Activated CD4-positive, CD25-positive, alpha-beta regulatory T cell treated with anti-CD3 and anti-CD28 coated beads, Interleukin-2, amount 50 U/mL, for 24 hours (primary cell): ENCODE data around the gene FAM114A1.

ENCODE experiments used
- ATAC-seq, 2 donors: fragments of 150-1000 bp; cut with Tn5 transposase; one replicate each; pipeline ENCODE4 v1.10.0; 2021; ENCODE audit warnings: mild to moderate bottlenecking in 1 of 2, moderate library complexity in 1 of 2

FAM114A1 gene

DNA sequence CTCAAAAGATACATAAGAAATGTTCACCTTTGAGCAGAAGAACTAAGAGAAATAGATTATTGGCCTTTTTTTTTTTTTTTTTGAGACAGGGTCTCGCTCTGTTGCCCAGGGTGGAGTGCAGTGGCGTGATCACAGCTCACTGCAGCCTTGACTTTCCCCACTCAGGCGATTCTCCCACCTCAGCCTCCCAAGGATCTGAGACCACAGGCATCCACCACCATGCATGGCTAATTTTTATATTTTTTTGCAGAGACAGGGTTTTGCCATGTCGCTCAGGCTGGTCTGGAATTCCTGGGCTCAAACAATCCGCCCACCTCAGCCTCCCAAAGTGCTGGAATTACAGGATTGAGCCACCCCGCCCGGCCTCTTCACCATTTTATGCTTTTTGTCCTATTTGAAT lies 8.1 kb upstream of the FAM114A1 start:
- no peak for ATAC-seq

DNA sequence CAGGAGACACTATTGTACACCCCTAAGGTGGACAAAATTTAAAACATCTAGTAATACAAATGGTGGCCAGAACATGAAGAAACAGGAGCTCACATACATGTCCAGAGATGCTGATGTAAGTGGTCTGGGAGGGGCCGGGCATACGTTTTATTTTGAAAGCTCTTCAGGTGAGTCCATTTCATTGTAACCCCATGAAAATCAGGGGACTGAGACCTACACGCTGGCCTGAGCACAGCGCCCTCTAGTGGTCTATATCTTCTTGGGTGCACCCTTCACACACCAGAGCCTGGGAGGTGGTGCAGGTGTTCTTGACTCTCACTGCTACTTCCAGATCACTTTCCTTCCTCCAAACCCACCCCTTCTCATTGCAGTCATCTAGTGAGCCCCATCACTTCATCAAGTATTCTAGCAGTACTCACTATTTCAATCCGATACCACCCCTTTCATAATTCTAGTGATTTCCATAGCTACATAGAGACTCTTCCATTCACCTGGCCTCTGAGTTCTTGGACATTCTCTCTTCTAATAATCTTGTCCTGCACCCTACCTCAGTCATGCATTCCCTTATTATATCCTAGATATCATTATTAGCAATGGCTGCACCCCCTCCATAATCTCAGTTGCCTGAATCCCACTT lies 6.7 kb upstream of the FAM114A1 start:
- ATAC-seq: peak; percentile 28 to 38

DNA sequence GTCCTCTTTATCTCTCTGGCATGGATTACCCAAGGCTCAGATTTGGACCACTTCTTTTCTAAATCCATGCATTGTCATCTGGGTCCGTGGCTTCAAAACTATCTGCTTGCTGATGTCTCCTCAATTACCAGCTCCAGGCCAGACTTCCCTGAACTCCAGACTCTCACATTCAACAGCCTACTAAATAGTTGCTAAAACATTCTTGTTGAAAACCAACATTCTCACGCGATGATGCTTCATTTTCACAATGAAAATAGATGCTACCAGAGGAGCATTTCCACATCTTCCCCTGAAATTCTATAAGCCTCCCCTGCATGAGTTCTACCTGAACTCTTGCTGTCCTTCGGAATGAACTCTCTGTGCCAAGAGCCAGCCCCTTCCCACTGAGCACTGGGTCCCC lies 5.8 kb upstream of the FAM114A1 start:
- no peak for ATAC-seq

DNA sequence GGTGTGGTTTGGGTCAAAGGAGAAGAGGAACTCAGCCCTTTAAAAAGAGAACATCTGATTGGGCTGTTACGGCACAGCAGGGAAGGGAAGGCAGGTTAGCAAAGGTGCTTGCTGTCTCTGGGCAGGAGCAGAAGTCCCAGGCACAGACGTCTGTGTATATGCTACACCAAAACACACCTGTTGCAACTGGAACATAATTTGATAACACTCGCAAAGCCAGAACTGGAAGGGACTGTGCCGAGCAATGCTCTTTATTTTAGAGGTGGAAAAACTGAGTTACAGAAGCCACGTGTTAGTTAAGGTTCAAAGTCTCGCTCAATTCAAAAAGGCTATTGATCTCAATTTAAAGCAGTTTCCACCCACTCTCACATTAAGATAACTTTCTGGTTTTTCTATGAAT lies 2.2 kb upstream of the FAM114A1 start:
- ATAC-seq: peak in 1 of 2 donors; percentile 28

DNA sequence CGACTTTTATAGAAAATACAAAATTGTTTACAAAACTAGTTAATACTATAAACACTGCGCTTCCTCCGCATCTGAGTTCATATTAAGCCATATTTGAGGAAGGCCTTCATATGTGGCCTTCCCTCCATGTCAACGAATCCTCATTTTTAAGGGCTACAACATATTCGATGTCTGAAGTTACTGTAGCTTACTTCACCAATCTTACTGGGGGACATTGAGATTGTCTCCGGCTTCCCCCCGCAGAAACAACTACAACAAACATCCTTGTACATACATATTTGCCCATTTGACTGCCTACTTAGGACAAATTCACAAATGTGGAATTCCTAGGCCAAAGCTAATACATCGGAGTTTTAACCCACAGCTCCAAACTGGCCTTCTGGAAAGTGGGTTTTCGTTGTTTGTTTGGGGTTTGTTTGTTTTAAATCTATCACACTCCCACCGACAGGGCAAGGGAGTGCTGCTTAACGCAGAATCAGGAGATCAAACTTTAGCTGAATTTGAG lies 581 bp upstream of the FAM114A1 start:
- no peak for ATAC-seq

DNA sequence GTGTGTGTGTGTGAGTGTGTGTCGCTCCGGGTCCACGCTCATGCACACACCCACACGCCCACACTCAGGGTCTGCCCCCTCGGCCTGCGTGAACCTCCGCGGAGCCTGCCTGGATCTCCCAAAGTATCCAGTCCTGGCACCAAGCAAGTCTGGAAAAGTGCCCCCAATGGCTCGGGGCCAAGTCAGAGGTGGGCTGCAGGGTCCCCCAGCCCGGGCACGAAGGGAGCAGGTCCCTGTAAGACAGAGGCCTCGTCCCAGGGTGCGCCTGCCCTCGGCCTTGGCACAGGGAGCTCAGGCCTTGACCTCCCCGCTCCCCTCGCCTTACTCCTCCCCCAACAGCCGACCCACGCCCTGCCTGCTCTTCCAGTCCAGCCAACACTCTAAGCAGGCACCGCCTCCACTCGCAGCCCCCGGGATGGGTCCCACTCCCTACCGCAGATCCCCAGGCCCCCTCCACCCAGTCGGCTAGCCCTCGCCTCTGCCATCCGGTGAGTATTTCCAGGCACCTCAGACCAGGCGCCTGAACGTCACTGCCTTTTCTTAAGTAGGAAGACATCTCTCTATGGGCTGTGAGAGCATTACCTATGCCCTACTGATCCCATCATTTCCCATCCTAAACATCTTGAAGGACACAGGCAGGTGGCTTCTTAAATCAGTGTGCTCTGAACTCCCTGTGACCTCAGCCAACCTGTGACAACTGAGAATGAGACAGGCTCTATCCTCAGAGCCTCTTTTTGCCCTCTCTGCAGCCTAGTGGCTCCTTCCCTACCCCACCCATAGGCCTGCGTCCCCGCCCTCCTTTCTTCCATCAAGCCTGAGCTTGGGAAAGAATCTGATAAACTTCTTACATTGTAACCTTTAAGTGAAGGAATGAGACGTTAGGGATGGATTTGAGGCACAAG lies 704 bp downstream of the FAM114A1 start:
- no peak for ATAC-seq

DNA sequence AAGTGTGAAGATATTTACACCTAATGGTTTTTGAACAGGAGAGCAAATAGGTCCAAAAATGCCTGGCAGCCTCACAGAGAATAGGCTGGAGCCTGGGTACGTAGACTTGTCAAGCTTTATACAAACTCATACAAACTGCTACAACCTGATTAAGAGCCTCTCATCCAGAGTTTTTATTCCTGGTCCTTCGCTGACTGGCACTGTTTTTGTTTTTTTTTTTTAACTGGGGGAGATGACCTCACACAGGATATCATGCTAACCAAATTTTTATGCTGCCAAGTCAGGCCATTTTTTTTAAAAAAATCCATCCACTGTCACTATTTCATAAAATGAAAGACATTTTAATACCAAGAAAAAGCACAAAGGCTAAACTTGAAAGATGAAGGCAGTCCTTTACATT lies 1.9 kb downstream of the FAM114A1 start:
- ATAC-seq: no peak

DNA sequence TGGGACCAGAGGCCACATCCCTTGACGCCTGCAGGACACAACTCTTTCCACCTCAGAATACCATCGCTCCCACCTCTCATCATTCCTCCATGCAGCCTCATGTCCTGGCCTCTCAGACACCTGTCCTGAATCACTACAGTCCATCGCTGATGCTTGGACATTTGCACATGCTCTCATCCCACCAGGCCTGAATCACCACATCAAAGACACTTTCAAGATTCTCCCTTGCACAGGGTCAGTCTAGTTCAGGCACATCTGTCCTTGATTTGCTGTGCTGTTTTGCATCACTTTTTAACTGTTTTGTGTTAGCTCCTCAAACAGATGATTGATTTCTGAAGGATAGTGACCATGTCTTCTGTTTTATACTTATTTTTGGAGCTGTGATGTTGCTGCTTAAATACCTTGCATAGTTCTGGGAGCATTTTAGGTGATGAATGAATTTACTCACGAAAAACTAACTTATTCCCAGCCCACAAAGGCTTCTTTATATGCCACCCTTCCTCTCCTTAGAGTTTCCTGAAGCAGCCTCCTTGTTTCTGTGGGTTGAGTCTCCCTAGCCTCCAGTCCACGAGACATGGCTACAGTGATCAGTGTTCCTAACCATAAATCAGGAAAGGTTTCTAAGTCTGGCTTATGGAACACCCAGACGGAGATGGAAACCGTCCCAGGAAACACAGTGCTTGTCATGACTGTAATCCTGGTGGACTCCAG lies 2.6 kb downstream of the FAM114A1 start:
- no peak for ATAC-seq

DNA sequence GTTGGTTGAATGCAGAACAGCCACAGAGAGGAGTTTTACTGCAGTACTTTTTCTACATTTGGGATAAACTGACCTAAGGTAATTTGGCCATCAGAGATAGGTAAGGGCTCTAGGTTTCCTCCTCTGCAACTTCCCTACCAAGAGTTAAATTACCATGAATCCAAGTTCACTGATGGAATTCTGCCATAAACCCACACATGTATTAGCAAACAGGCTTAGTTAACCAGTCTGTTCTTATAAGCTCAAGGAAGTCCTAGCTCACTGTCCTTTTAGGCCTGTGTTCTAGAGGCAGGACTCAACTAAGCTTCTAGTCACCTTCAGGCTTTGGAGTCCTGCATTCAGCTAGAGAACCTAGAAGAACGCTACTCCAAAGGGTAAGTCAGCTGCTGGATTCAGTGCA lies 4.0 kb downstream of the FAM114A1 start:
- ATAC-seq: no peak

DNA sequence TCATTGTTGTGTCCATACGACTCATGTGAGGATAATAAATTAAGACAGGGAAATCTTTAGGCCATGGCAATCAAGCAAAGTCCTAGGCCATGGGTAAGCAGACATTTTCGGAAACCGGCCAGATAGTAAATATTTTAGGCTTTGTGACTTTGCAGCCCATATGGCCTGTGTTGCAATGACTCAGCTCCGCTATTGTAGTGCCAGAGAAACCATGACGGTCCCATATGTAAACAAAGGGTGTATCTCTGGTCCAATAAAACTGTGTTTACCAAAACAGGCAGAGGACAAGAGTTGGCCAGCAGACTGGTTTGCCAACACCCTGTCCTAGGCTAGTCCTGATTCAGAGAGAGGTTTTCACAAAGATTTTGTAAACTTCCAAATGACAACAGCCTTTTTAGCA lies 5.0 kb downstream of the FAM114A1 start:
- no peak for ATAC-seq

DNA sequence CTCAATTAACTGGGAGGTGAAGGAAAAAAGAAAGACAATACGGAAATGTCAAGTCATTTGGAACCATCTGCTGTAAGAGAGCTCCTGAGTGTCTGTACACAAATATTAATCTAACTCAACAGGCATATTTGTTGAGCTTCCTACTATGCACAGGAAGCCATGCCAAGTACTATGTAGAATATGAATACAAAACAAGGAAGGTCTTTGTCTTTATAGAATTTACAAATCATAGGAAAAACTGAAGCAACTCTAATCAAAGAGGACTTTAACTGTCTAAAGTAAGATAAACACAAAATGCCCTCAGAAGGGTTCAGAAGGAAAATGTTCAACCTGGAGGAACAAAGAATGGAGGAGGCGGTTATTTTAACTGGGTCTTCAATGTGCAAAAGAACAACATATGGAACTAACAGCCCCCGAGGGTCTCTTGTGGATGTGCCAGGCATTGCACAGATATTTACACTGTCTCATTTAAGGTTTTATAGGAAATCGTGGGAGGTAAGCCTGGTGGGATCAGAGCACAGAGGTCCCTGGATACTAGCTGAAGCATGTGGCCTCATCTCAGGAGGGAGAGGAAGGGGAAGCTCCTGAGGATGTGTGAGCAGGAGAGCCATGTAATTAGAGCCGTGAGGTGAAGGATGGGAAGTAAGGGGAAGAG lies 5.8 kb downstream of the FAM114A1 start:
- ATAC-seq: no peak

DNA sequence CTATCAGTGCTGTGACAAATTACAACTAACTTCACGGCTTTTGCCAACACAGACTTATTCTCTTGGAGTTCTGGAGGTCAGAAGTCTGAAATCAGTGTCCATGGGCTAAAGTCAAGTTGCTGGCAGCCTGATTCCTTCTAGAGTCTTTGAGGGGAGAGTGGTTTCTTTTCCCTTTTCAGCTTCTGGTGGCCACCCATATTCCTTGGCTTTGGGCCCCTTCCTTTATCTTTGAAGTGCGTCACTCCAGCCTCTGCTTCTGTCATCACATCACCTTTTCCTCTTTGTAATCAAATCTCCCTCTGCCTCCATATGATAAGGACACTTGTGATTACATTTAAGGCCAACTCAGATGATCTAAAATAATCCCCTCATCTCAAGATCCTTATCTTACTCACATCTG lies 9.0 kb downstream of the FAM114A1 start:
- no peak for ATAC-seq

DNA sequence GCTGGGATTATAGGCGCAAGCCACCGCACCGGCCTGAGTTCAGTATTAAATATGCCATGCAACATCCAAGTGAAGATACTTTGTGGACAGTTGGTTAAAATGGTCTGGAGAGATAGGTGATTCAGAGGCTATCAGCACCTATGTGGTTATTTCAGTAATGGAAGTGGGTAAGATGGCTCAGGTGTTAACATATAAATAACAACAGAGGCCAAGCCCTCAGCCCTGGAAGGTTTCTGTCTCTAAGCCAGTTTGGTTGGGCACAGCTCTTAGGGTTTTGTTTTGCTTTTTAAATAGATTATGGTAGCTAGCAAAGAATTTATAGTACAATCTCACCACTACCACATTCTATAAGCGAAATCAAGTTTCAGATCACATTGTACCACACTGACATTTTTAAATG lies 16.6 kb downstream of the FAM114A1 start:
- no peak for ATAC-seq

DNA sequence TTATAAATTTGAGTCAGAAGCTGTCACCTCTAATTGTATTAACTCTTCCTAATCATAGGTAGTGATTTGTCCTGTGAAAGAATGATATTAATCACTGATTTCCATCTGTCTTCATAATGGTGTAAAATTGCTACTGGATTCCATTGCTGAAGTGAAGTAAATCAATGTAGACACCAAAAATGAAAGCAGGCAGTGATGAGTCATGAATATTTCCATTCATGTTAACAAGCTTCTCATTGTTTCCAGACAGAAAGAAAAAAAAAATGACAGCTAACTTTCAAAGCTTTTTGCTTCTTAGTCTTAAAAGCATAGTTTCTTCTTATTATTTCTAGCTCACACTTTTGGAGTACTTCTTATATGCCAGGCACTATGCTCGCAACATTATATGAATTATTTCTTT lies 21.5 kb downstream of the FAM114A1 start:
- peak; percentile 87 to 92 for ATAC-seq

DNA sequence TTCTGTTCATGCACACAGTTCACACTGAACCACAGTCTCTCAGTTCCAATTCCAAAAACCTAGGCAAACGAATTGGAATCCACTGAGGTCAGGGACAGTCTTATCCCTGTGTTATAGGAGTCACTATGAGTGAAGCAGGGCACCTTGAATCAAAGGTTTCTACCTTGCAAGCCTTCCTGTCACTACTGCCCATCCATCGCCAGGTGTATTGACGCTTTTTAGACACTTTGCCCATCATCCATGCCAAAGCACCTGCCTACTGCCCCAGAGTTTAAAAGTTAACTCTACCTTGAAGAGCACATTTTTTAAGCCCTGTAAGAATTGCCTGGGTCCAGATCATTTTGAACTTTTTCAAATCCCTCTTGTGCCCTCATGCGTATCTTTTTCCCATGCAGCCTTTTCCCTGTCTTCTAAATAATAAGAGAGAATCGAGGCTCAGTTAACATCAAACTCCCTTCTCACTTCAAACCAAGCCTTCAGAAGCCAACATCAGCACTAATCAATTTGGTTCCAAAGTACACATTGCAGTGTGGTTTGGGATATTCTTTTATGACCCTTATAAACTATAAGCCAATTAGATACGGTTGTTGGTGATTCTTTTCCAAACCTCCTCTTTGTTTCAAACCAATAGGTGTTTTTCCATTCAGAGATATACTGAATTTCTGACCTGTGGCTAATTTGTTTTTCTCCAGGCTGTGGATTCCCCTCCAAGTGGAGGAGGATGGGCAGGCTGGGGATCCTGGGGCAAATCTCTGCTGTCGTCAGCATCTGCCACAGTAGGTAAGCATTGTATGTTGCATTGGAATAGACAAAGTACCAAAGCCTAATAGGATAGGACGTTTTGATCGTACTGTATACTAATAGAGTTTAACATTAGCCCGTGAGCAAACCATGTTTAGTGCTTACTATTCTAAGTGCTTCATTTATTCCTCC lies 23.7 kb downstream of the FAM114A1 start:
- no peak for ATAC-seq

DNA sequence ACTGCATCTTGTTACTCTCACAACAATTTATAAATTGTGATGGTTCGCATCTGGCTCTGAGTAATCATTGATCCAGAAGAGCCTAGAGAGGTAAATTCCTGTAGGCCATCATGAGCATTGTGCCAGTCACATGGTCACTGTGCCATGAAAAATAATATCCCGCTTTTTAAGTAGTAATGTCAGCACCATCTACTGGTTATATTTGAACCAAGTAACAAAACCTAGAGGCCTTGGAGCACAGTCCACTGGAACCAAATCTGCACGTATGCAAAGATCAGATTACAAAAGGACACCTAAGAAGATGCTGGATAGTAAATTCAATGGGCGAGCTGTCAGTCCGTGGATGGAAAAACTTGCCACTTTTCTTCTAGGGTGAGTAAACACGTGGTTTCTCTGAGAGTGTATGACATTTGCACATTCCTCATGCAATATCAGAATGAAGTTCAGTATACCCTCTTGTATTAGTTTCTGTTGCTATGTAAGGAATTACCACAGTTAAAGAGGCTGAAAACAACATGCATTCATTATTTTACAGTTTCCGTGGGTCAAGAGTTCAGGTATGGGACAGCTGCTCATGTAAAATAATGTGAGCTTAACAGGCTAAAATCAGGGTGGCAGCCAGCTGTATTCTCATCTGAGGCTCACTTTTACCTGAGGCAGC lies 26.8 kb downstream of the FAM114A1 start:
- ATAC-seq: no peak

DNA sequence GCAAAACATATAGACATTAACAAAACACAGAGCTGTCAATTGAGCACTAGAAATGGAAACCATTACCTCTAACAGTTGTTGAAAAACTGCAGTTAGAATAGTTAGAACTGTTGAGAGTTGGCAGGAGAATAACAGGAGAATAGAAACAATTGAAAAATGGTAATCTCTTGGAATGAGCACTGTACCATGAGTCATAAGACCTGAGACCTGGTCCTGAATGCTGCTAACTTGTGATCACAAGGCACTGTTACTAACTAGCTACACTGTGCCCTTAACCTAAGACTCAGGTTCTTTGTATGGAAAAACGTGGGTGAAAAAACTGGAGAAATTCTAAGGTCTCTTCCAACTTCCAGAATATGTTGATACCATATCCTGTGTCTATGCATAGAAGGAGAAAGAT lies 29.3 kb downstream of the FAM114A1 start:
- peak; percentile 9 to 30 for ATAC-seq

DNA sequence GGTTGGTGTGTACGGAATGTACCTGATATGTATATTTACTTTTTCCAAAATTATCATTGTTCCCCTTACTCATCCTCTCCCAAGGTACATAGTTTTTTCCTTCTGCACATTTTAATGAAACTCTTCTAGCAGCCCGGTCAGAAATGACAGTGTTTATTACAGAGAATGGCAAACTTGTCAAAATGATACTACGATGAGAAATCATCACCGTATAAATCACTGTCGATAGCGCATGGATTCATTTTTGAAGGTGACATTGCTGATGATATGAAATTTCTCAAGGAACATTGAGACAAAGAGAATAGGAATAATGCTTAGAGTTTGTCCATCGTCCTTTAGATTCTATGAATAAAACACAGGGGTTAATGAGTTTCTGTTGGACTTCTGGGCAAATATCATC lies 30.6 kb downstream of the FAM114A1 start:
- no peak for ATAC-seq

DNA sequence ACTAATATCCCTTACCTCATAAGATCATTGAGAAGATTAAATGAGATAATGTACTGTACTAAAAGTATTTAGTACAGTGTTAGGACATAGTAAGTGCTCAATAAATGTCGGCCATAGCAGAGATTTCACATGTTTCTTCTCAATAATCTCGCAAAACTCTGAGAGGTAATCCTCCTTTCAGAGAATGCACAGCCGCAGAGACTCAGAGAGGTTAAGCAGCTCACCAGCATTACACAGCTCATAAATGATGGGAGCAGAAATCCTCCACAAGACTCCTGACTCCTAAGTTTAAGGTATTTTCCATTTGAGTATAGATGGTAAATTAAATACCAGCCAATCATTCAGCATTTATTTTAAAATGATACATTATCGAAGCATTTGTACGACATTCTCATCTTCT lies 34.6 kb downstream of the FAM114A1 start:
- ATAC-seq: no peak

DNA sequence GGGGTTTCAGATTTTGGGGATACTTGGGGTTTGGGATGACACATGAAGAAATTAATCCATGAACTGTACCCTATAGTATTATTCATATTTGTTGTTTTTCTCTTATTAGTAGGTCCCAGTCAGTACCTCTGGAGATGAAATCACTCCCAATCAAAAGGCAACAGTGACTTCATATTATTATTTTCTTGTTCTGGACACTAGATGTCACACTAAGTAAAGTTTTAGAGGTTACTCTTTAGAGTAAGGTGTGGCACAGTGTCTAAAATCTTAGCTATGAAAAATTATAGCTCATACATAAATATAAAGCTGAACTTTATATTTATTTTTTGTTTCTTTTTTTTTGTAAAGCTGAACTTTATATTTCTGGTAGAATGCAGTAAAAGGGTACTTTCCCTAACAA lies 35.1 kb downstream of the FAM114A1 start:
- ATAC-seq: peak; percentile 76 to 85

DNA sequence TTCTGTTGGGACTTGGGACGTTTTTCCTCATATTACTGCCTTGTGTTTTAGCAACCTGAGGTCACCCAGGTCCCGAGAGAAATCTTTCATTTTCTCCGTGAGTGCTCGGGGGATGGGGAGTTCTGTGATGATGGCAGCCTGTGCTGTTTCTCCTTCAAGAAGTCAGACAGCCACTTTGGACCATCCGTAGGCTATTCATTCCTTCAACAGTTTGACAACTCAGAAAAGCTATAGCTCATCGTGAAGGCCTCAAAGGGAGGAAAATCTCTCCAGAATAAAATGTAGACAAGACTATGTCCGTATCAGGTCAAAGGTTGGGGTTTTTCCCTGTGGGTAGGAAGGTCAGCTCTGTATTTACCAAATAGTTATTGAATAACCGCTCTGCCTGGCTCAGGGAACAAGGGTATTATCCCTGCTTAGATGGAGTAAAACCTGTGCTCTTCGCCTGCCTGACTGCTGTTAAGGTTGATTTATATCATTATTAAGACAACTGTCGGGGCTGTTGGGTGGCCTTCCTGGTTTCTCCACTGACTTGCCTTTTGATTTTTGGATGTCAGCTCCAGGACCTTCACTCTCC lies 36.6 kb downstream of the FAM114A1 start:
- ATAC-seq: no peak
